SU-DHL-6 (cell line): ENCODE data around the gene C8G.

Experiments
- H2AFZ ChIP-seq: fragments of 200-600 bp; sonication (generic); 2 replicates; pipeline ENCODE4 v1.6.1; 2014; ENCODE audit warnings: low read depth, mild to moderate bottlenecking, moderate library complexity, mixed read lengths, antibody characterized with exemption, low read length; ENCODE audit not compliant: severe bottlenecking
- H3F3A ChIP-seq: fragments of 200-600 bp; shearing (Covaris generic); 2 replicates; pipeline ENCODE4 v1.6.0; 2016; ENCODE audit warnings: antibody characterized with exemption, mild to moderate bottlenecking; ENCODE audit not compliant: insufficient read depth
- H3K27ac ChIP-seq: fragments of 200-600 bp; sonication (generic); 2 replicates; pipeline ENCODE4 v1.5.1; 2016; ENCODE audit warnings: low read depth, mild to moderate bottlenecking, low read length, moderate library complexity, mixed read lengths
- H3K27me3 ChIP-seq: fragments of 200-600 bp; sonication (generic), shearing (Covaris generic); 2 replicates; pipeline ENCODE4 v1.6.0; 2014; ENCODE audit warnings: mild to moderate bottlenecking, low read length
- H3K36me3 ChIP-seq: fragments of 200-600 bp; sonication (generic); 2 replicates; pipeline ENCODE4 v1.6.1; 2014; ENCODE audit warnings: mild to moderate bottlenecking, low read length, mixed read lengths
- H3K4me2 ChIP-seq: fragments of 300-600, 200-600 bp; shearing (Covaris generic), sonication (generic); 2 replicates; pipeline ENCODE4 v1.6.0; 2014; ENCODE audit warnings: low read length, low read depth, mild to moderate bottlenecking; ENCODE audit not compliant: poor library complexity, severe bottlenecking
- H3K4me3 ChIP-seq: fragments of 200-600 bp; sonication (generic); 2 replicates; pipeline ENCODE4 v1.5.1; 2014; ENCODE audit warnings: antibody characterized with exemption, low read length, mild to moderate bottlenecking, mixed read lengths; ENCODE audit not compliant: insufficient read depth, poor library complexity, severe bottlenecking
- H3K79me2 ChIP-seq: fragments of 200-600 bp; sonication (generic); 2 replicates; pipeline ENCODE4 v1.6.1; 2014; ENCODE audit warnings: mild to moderate bottlenecking, low read length, moderate library complexity; ENCODE audit not compliant: insufficient read depth
- H3K9ac ChIP-seq: fragments of 200-600 bp; sonication (generic); 2 replicates; pipeline ENCODE4 v1.7.0; 2014; ENCODE audit warnings: mild to moderate bottlenecking, low read length
- H3K9me2 ChIP-seq: fragments of 200-600 bp; sonication (generic); replicated peaks from 2 replicates; pipeline ENCODE4 v1.6.1; 2014; ENCODE audit warnings: low read length; ENCODE audit not compliant: insufficient read depth
- H3K9me3 ChIP-seq: fragments of 200-600 bp; sonication (generic); 2 replicates; pipeline ENCODE4 v1.6.1; 2014; ENCODE audit warnings: low read length, mixed read lengths; ENCODE audit not compliant: insufficient read depth
- H4K20me1 ChIP-seq: fragments of 200-600 bp; sonication (generic); 2 replicates; pipeline ENCODE4 v1.6.1; 2014; ENCODE audit warnings: low read depth, mild to moderate bottlenecking, antibody characterized with exemption, low read length, moderate library complexity, mixed read lengths
- CTCF ChIP-seq: fragments of 200-600 bp; sonication (generic); IDR thresholded peaks from one replicate; pipeline ENCODE4 v1.5.1; 2017; ENCODE audit warnings: antibody characterized with exemption, mild to moderate bottlenecking, low read length, moderate library complexity; ENCODE audit not compliant: insufficient read depth, poor library complexity, severe bottlenecking
- EZH2phosphoT487 ChIP-seq: fragments of 200-600 bp; sonication (generic), shearing (Covaris generic); conservative IDR thresholded peaks from 2 replicates; pipeline ENCODE4 v1.6.1; 2018; ENCODE audit warnings: mild to moderate bottlenecking, antibody characterized with exemption, low read length, moderate library complexity, mixed read lengths

C8G gene

GRCh38 chr9:136901516-136902258 lies 43.4 kb upstream of the C8G start:
- peaks cover 10% of the 10 kb centered on the region for H3K79me2 ChIP-seq
- no peak overlapping the region; the same call in 1 of the 2 replicates for H3K27ac ChIP-seq
- no peaks in the 10 kb centered on the region for H3K27me3 ChIP-seq
- H4K20me1 ChIP-seq = no peaks in the 10 kb centered on the region
- no peak overlapping the region for H3K9ac ChIP-seq
- no peak overlapping the region for H2AFZ ChIP-seq
- no peak overlapping the region for H3K4me3 ChIP-seq
- no peaks in the 10 kb centered on the region for H3K9me2 ChIP-seq
- peaks cover 3% of the 10 kb centered on the region; the same call in 1 of the 2 replicates for H3K36me3 ChIP-seq
- no peak overlapping the region for H3K4me2 ChIP-seq
- no peaks in the 10 kb centered on the region for H3K9me3 ChIP-seq
- H3F3A ChIP-seq = no peaks in the 10 kb centered on the region
- no peak for TF ChIP-seq CTCF
- no peak for TF ChIP-seq EZH2phosphoT487

GRCh38 chr9:136902259-136902821 lies 42.7 kb upstream of the C8G start:
- TF ChIP-seq EZH2phosphoT487 (no peak), CTCF (no peak)
- Histone ChIP-seq H3K4me3 (no peak overlapping the region), H3K4me2 (no peak overlapping the region), H3K79me2 (0 out of 2 replicates have a peak, but pooled peaks cover 3% of the 10 kb centered on the region), H3K27ac (no peak overlapping the region; the same call in 1 of the 2 replicates), H3F3A (no peaks in the 10 kb centered on the region), H3K27me3 (no peaks in the 10 kb centered on the region), H3K9me3 (no peaks in the 10 kb centered on the region), H2AFZ (no peak overlapping the region), H3K9ac (no peak overlapping the region), H4K20me1 (no peaks in the 10 kb centered on the region), H3K36me3 (peaks cover 3% of the 10 kb centered on the region; the same call in 1 of the 2 replicates), H3K9me2 (no peaks in the 10 kb centered on the region)

- H4K20me1 ChIP-seq = no peaks in the 10 kb centered on the region
- TF ChIP-seq EZH2phosphoT487 = no peak
- TF ChIP-seq CTCF = no peak
- no peaks in the 10 kb centered on the region for H3K27me3 ChIP-seq
- no peak overlapping the region for H3K27ac ChIP-seq
- H3K36me3 ChIP-seq = peaks cover 3% of the 10 kb centered on the region; the same call in 1 of the 2 replicates
- H3K9ac ChIP-seq = no peak overlapping the region
- H3K4me2 ChIP-seq = no peak overlapping the region
- H3K9me3 ChIP-seq = no peaks in the 10 kb centered on the region
- no peak overlapping the region for H3K4me3 ChIP-seq
- no peaks in the 10 kb centered on the region for H3K9me2 ChIP-seq
- no peak overlapping the region for H2AFZ ChIP-seq
- no peaks in the 10 kb centered on the region for H3F3A ChIP-seq
- 0 out of 2 replicates have a peak, but pooled peaks cover 3% of the 10 kb centered on the region for H3K79me2 ChIP-seq
Observed at GRCh38 chr9:136903041-136903554, 41.9 kb upstream of the C8G start.
